Choroid plexus epithelial cell (primary cell): Measurements from ENCODE around the gene TXNIP.

Experiments used
- DNase-seq: peaks from one replicate; pipeline ENCODE4 v3.0.0-alpha.2; 2010; ENCODE audit warnings: low read depth
- H3K4me3 ChIP-seq: 2 replicates; pipeline ENCODE4 v1.5.1; 2011; ENCODE audit warnings: low read depth, mild to moderate bottlenecking, control low read depth, low read length, moderate library complexity
- CTCF ChIP-seq: conservative IDR thresholded peaks from 2 replicates; pipeline ENCODE4 v1.5.1; 2011; ENCODE audit warnings: low read depth, mild to moderate bottlenecking, control low read depth, inconsistent platforms, low read length, moderate library complexity

Gene TXNIP

GRCh38 chr1:145965119-145965744, 31.1 kb downstream of the TXNIP start:
- H3K4me3 ChIP-seq, result peak overlapping the region; percentile 88
- no peak for TF ChIP-seq CTCF
- DNase-seq, result no peak

GRCh38 chr1:145964328-145965118, 31.9 kb downstream of the TXNIP start, which contains the start of the genes ANKRD34A and POLR3GL:
ANKRD34A (minus strand) TSS chr1:145964575; CDS start chr1:145961759, 2,816 bp downstream.
POLR3GL (plus strand) TSS chr1:145964690; CDS start chr1:145974866, 10,176 bp downstream.
- peak; percentile 95 for DNase-seq
- TF ChIP-seq CTCF, result peak; percentile 14

GRCh38 chr1:145963265-145964019, 32.9 kb downstream of the TXNIP start:
- no peak for TF ChIP-seq CTCF
- DNase-seq, result peak; percentile 56

More at GRCh38 chr1:145964328-145965118, 31.9 kb downstream of the TXNIP start, which contains the start of the genes ANKRD34A and POLR3GL:
- peak within 1 kb of the TSS; percentile 88 for H3K4me3 ChIP-seq

GRCh38 chr1:145962157-145963102, 33.9 kb downstream of the TXNIP start:
- TF ChIP-seq CTCF, result no peak
- H3K4me3 ChIP-seq, result peak overlapping the region; percentile 74
- no peak for DNase-seq

More at GRCh38 chr1:145963265-145964019, 32.9 kb downstream of the TXNIP start:
- H3K4me3 ChIP-seq, result peak overlapping the region; percentile 88

- TF ChIP-seq CTCF, result no peak
- peak overlapping the region; percentile 74 for H3K4me3 ChIP-seq
- DNase-seq, result peak; percentile 35
These were observed 34.8 kb downstream of the TXNIP start for GRCh38 chr1:145961425-145962156.

GRCh38 chr1:145961109-145961424, 35.3 kb downstream of the TXNIP start:
- no peak for TF ChIP-seq CTCF
- peak overlapping the region; percentile 74 for H3K4me3 ChIP-seq
- DNase-seq, result no peak
